ENCODE data around the gene SFTPB.

Gene SFTPB

DNA sequence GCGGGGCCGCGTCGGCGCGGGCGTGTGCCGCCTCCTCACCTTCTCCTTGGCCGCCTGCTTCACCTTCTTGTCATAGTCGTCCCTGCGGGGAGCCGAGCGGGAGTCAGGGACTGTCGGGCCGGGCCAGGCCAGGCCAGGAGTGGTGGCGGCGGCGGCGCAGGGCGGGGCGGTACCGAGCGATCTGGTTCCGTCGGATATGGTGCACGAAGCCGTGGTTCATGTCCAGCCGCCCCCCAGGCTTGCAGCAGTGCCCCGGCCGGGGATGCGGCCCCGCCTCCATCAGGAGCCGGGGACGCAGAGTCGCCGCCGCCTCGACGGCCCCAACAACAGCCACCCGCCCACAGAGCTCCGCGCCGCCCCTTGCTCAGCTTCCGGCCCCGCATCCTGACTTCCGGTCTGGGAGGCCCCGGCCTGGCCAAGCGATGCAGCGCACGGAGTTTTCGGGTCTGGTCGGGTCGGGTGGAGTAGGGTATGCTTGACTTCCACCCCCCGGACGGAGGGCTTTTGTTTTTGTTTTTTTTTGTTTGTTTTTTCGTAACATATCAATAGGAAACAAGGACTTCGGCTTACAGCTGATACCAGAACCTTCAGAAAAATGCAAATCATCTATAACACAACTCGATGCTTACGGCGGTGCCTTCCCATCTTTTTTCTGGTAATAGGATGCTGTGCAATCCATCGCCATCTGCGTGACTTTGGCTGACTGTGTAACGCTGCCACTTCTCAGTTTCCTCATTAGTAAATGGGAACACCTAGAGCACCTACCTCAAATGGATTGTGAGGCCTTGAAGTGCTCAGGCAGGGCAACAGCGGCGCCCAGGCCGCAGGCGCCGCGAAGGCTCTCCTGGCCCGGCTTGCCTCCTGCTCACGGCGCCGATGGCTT lies 56.1 kb downstream of the SFTPB start, which contains the start of gene C2orf68:
Gene C2orf68 (minus strand): TSS at position 362 of the 883 bp plus-strand sequence. CDS start 82 bp downstream, at position 280.
- peak; percentile 81 for DNase-seq (ENCODE audit: low spot score)

DNA sequence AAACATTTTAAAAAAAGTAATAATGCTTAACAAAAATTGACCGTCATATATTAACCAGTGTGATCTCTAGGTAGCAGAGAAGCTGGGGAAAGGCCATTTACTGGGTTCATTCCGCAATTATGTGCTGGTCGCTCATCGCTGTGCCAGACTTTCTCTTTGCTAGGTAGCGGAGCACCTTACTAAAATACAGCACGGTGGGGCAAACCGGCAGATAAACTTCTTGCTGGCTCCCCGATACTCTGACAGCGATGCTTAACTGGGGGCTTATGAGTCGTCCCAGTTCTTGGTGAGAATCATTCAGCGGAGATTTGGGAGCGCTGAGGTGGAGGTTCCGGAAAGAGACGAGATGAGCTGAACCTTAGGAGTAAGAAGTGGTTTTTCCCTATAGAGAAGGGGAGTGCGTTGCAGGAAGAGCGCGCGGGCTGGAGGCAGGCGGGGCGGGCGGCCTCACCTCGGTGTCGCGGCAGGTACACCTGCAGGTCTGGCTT lies 56.7 kb downstream of the SFTPB start:
- DNase-seq (ENCODE audit: low spot score) = no peak
